SKM-1 (cell line): ENCODE results near the gene ACAP1.
"Not testable (repeated sequence)": the region's sequence is repeated elsewhere in the genome, so short reads cannot be mapped to it uniquely, and the experiment has no call there.

Experiments used
- DNase-seq: peaks from one replicate; lab custom pipeline; 2025; ENCODE audit not compliant: unreplicated experiment; lab: John Stamatoyannopoulos, UW

The ACAP1 gene

DNA sequence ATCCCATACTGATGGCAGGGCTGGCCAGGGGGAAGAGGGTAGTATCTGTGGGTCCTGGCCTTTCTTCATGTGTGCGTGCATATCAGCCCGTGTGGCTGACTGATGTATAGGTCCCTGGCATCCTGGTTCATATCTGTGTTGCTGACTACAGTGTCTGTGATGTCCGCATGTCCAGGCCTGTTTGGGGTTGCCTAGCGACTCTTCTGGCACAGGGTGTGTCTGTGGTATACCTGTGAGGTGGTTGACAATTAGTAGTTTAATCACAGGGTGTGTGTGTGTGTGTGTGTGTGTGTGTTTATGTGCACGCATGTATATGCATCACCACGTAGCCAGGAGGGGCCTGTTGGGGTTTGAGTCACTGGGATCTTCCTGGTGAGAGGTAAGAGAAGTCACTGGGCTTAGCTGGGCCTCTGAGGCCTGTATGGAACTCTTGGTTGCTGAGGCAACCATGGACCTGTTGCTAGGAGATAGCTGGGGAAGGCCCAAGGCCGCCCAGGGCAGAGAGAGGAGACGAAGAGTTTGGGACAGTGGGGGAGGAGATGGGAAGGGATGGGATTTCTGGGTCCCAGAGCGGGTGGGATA, 18.0 kb downstream of the ACAP1 start:
- no peak for DNase-seq

DNA sequence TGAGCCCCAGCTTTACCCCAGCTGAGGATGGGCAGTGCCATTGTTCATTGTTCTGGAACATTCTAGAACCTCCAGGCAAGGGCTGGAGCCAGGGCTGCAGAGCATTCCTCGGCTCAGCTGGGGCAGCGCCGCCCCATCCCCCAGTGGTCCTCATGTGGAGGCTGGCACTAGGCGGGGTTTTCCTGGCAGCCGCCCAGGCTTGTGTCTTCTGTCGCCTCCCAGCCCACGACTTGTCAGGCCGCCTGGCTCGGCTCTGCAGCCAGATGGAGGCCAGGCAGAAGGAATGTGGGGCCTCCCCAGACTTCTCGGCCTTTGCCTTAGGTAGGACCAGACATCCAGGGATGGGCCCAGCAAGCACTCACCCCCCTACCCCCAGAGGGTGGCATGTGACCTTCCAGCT, 18.7 kb downstream of the ACAP1 start, which contains the start of gene TMEM95:
TSS of gene TMEM95 (plus strand) at position 104 of the 400 bp plus-strand sequence. CDS start at position 153, 49 bp downstream.
- DNase-seq, result no peak

DNA sequence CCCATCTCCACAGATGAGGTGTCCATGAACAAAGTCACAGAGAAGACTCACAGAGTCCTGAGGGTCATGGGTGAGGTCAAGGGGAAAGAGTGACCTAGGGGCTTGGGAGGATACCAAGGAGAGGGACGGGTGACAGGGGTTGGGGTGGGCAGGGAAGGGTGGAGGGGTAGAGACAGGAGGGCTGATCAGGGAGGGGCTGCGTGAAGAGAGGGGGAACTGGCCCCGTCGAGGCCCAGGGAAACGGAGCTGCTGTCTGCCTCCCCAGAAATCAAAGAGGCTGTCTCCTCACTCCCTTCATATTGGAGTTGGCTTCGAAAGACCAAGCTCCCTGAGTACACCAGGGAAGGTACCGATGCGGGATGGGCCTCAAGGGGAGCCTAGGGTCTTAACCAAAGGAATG, 19.2 kb downstream of the ACAP1 start:
- no peak for DNase-seq

DNA sequence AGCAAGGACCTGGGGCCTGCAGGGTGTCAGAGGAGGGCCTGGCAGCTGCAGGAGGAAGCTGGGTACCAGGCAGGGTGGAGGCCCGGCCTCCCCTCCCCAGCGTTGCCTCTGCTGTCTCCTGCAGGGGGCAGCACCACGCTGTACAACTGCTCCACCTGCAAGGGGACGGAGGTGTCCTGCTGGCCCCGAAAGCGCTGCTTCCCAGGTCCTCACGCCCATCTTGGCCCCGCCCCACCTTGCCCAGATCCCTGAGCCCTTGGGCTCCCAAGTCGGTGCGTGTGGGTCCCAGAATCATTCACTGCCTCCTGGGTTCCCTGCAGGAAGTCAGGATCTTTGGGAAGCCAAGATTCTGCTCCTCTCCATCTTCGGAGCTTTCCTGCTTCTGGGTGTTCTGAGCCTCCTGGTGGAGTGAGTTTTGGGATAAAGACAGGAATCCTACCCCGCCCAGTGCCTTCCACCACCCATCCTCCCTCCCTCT, 19.8 kb downstream of the ACAP1 start:
- DNase-seq, result no peak

DNA sequence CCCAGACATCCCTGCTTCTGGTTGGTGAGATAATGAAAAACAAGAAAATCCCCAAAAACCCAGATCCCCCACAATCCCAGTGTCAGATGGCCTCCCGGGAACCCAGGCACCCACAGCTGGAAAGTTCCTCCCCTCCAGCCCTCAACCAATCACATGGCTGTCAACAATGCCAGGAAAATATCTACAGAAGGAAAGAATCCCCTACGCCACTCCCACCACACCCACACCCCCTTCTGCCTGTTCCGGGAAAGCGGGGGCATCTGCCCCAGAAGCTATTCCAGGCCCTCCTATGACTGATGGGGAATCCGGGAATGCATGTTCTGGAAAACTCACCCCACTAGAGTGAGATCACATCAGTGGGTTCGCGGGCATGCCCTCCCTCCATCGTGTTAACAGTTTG, 20.4 kb downstream of the ACAP1 start:
- no peak for DNase-seq

DNA sequence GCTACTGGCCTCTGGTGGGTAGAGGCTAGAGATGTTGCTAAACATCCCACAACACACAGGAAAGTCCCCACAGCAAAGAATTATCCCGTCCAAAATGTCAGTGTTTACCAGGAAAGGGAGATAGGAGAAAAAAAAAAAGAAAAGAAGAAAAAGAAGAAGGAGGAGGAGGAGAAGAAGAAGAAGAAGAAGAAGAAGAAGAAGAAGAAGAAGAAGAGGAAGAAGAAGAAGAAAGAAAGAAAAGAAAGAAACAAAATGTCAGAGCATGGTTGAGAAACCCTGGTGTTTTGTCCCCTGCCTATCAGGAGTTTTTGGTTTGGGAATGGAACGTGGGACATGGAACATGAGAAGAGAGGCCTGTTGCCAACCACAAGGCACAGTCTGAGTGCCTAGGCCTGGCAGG, 21.1 kb downstream of the ACAP1 start:
- no peak for DNase-seq

DNA sequence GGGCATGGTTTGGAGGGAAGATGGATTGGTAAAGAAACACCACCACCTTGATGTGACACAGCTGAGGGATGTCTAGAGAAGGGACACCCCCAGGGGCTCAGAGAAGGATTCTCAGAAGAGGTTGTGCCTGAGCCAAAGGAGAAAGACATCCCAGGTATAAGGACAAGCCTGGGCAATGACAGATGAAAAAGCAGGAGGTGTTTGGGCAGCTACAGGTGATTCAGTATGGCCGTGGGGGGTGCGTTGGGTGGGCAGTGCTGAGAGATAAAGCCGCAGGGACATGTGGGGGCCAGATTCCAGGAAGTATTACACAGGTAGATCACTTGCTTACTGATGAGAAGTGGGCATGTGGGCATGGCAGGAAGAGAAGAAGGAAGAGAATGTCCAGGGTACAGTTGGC, 25.6 kb downstream of the ACAP1 start:
- no peak for DNase-seq

DNA sequence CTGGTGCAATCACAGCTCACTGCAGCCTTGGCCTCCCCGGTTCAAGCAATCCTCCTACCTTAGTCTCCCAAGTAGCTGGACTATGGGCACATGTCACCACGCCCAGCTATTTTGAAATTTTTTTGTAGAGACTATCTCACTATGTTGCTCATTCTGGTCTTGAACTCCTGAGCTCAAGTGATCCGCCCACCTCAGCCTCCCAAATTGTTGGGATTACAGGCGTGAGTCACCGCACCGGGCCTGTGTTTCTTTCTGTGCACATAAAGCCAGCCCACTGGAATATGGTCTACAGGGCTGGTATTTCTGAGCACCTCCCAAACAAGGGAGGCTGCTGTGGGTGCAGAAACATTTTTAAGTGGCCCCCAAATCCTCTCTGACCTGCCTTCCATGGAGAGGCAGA, 27.0 kb downstream of the ACAP1 start:
- DNase-seq, result no peak

DNA sequence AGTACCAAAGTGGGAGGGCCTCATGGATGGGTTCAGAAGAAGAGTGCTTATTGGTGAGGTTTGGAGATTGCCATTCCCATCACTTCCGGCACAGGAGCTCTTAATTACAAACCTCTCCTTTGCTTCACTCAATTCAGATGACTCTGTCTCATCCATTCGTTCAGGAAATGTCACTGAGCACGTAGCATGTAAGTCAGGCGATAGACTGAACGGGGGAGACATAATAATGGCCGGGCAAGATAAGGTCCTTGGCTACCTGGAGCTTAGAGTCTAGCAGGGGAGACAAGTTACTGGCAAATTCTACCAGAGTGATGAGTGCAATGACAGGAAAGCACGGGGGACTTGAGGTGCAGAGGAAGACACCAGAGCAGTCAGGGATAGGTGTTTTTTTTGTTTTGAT, 29.6 kb downstream of the ACAP1 start:
- DNase-seq, result not testable (repeated sequence)

DNA sequence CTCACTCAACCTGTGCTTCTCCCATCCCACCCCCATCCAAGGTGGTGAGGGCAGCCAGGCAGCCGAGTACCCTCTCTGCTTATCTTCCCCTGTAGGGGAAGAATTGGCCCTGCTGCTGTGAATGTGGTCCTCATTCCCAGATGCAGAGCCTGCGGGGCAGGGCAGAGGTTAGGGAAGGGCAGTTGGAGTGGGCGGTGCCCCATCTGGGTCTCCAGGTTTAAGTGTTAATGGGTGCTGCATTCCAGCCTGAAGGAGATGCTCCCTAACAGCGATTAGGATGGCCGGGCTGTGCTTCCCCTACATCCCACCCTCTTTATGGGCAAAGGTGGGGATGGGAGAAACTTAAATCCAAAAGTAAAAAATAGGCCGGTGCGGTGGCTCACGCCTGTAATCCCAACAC, 30.8 kb downstream of the ACAP1 start:
- DNase-seq, result no peak

DNA sequence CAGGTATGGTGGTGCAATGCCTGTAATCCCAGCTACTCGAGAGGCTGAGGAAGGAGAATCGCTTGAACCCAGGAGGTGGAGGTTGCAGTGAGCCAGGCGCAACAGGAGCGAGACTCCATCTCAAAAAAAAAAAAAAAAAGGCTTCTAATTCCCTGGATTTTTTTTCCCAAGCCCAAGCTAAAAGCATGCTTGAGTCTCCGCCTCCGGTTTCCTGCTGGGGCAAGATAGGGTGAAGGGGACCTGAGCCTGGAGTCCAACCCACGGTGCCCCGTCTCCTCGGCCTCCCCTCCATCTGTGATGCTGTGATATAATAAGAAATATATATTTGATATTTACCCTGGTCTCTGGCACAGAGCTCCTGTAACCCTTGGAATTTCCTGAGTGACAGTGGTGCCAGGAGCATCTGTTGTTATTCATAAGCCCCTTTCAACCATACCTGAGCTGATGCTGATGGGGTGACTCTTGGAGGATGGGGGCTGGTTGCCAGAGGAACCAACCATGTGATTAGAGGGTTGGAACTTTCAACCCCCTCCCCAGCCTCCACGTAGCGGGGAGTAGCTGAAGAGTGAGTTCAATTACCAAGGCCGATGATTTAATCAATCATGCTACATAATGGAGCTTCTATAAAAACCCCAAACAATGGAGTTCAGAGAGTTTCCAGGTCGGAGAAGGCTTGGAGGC, 31.7 kb downstream of the ACAP1 start:
- no peak for DNase-seq

DNA sequence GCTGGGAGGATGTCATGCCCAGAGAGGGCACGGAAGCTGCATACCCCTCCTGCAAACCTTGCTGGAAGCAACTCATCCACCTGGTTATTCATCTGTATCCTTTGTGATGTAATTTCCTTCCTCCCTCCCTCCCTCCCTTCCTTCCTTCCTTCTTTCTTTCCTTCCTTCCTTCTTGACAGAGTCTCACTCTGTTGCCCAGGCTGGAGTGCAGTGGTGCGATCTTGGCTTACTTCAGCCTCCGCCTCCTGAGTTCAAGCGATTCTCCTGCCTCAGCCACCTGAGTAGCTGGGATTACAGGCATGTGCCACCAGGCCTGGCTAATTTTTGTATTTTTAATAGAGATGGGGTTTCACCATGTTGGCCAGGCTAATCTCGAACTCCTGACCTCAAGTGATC, 32.3 kb downstream of the ACAP1 start:
- DNase-seq, result not testable (repeated sequence)

DNA sequence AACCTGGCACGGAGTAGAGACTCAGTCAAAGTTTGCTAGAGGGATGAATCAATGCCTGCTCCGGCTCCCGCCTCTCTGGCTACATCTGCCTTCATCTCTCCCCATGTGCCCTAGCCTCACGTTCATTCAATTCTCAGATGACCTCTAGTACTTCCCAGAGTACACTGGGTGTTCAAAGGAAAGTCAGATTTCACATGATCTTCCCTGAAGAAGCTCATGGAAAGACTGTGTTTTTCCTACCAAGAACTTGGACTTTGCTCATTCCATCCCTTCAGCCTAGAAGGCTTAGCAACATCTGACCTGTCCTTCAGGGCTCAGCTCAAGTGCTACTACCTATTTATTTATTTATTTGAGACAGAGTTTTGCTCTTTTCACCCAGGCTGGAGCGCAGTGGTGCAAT, 33.5 kb downstream of the ACAP1 start:
- no peak for DNase-seq

DNA sequence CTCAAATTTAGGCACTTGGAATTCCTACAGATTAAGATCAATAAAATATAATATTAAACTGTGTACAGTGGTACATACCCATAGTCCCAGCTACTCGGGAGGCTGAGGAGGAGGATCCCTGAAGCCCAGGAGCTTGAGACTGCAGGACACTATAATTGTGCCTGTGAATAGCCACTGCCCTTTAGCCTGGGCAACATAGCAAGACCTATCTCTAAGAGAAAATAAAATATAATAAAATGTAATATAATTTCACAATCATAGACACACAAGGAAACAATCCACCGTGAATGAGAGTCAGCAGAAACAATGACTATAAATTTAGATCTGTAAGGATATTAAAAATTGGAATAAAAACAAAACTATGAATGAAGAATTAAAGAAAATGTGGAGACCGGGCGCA, 34.5 kb downstream of the ACAP1 start:
- DNase-seq, result no peak

DNA sequence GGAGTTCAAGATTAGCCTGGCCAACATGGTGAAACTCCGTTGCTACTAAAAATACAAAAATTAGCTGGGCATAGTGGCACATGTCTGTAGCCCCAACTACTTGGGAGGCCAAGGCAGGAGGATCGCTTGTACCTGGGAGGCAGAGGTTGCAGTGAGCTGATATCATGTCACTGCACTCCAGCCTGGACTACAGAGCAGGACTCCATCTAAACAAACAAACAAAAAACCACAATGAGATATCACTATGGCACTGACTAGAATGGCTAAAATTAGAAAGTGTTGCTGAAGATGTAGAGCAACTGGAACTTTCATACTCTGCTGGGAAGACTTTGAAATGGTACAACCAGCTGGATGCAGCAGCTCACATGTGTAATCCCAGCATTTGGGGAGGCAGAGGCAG, 38.0 kb downstream of the ACAP1 start:
- DNase-seq, result no peak

DNA sequence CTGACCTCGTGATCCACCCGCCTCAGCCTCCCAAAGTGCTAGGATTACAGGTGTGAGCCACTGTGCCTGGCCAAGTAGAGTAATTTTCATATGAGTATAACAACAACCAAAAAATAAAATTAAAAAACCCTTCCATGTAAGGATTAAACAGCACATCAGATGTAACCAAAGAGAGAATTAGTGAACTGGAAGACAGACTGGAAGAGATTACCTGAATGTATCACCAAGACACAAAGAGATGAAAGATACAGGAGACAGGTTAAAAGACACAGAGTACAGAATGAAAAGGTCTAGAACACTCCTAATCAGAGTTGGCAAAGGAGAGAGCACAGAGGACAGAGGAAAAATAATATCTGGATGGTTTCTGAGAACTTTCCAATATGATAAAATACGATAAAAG, 42.8 kb downstream of the ACAP1 start:
- DNase-seq, result no peak

DNA sequence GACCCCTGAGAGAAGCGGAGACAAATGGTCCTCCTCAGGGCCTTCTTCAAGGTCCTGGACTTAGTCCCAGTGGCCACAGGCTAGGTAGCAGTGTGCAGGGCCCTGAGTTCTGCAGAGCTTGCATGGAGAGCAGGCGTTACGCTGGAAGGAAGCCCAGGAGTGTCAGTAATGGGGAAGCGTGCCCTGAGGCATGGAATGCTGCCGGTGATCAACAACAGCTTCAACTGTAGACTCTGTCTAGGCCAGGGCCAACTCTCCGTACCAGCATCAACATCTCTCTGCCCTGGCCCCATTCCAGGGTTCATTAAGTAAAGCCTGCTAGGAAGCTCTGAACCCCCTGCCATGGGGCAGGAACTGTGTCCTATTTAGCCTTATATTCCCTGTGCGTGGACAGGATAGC, 44.0 kb downstream of the ACAP1 start:
- DNase-seq, result no peak

DNA sequence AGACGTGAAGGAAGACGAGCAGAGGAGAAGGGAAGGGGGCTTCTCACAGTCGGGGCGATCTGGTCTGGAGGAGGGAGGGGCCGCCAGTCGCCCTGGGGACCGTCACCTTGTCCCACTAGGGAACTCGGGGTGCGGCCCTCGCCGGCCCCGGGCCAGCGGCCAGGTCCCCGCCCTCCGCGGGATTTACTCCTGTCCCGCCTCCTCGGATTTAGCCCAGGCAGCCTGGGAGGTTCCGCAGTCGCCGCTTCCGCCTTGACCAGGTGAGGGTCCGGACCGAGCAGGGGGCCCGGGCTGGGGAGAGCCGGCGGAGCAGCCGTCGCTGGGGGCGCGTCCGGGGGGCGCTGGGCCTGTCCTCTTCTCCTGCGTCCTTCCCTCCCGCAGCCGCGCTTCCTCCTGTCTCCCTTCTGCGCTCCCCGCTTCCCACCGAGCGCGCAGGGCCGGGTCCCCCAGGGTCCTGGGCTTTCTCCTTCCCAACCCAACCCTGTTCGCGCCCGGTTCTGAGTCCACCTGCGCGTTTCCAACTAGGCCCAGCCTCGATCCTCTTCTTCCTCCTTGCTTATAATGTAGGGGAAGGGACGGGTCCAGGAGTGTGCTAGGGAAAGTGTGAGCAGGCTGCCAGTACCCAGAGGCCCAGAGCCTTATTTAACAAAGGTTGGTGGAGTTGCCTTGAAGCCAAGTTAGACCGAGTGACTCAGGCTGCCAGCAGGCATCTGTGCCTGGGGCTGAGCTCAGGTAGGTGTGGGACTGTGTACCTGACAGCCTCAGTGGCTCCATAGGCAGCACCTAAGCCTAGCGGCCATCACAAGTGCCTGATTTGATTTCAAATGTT, 44.7 kb downstream of the ACAP1 start, which contains the start of gene TNK1:
TSS of gene TNK1 (plus strand) at position 235 of the 829 bp plus-strand sequence. CDS start 1,838 bp downstream, outside the sequence.
- no peak for DNase-seq

DNA sequence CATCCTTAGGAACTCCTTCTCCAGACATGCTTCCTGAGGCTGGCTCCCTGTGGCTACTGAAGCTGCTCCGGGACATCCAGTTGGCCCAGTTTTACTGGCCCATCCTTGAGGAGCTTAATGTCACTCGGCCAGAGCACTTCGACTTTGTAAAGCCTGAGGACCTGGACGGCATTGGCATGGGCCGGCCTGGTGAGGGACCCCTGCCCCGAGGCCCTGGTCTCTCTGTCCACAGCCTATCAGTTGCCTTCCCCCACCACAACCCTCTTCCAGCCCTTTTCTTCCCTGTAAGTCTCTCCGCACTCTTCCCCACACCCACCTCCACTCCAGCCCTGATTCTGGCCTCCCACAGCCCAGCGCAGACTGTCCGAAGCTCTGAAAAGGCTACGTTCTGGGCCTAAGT, 46.6 kb downstream of the ACAP1 start:
- no peak for DNase-seq

DNA sequence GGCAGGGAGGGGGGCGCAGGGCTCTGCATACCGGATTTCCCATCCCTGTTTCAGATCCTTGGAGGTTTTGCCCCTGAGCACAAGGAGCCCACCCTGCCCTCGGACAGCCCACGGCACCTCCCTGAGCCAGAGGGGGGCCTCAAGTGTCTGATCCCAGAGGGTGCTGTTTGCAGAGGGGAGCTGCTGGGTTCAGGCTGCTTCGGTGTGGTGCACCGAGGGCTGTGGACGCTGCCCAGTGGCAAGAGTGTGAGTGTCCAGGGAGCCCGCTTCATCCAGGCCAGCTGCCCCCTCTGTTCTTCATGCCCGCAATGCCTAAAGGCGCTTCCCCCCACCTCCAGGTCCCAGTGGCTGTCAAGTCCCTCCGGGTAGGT, 47.0 kb downstream of the ACAP1 start:
- no peak for DNase-seq

DNA sequence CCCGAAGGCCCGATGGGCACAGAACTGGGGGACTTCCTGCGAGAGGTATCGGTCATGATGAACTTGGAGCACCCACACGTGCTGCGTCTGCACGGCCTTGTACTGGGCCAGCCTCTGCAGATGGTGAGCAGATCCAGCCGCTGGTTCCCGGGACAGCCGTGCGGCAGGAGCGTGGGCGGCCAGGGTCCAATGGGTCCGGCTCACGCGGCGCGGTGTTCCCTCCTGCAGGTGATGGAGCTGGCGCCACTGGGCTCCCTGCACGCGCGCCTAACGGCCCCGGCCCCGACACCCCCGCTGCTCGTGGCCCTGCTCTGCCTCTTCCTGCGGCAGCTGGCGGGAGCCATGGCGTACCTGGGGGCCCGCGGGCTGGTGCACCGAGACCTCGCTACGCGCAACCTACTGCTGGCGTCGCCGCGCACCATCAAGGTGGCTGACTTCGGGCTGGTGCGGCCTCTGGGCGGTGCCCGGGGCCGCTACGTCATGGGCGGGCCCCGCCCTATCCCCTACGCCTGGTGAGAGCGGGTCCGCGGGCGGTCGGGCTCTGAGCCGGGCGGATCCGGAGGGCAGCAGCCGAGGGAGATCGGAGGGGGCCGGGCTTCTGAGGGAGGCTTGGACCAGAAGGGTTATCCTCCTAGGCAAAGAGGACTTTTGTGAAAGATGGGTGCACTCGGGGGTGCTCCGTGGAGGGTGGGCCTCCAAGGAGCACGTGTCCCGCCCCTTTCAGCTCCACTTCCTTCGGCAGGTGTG, 47.6 kb downstream of the ACAP1 start:
- no peak for DNase-seq
